Measurements from ENCODE around the gene MAP2K1. TPM values are rescaled to one million over a fixed set of nuclear protein-coding genes. Genes with fewer than 3 reads are reported as not detected.
A peak's percentile ranks its signal among the peaks of the same experiment; 100 is the strongest.
"Not testable (repeated sequence)": the region's sequence is repeated elsewhere in the genome, so short reads cannot be mapped to it uniquely, and the experiment has no call there.

MAP2K1 gene
- total RNA-seq, 1 donor from 2014 or later = 53.6 TPM

GRCh38 chr15:66462627-66463026 lies 75.9 kb downstream of the MAP2K1 start:
- no peaks in the 10 kb centered on the region for H3K36me3 ChIP-seq
- peaks cover 9% of the 10 kb centered on the region for H3K4me1 ChIP-seq
- no peak for TF ChIP-seq CTCF (IDR thresholded peaks at IDR 0.05)
- ATAC-seq = no peak
- H3K4me3 ChIP-seq = no peak overlapping the region
- intact Hi-C loops (cut with DNase I) = no loop called here
- H3K9me3 ChIP-seq = no peaks in the 10 kb centered on the region
- no peaks in the 10 kb centered on the region for H3K27me3 ChIP-seq (ENCODE audit: low read depth)
- no peak for DNase-seq
- no peak overlapping the region for H3K27ac ChIP-seq

GRCh38 chr15:66465294-66465693 lies 78.6 kb downstream of the MAP2K1 start:
- DNase-seq; H3K27ac ChIP-seq; ATAC-seq; H3K36me3 ChIP-seq; H3K27me3 ChIP-seq (ENCODE audit: low read depth); H3K9me3 ChIP-seq; H3K4me3 ChIP-seq; H3K4me1 ChIP-seq; intact Hi-C loops (cut with DNase I): not testable (repeated sequence)

GRCh38 chr15:66467162-66468040 lies 80.7 kb downstream of the MAP2K1 start:
- H3K27me3 ChIP-seq (ENCODE audit: low read depth); ATAC-seq; H3K36me3 ChIP-seq; intact Hi-C loops (cut with DNase I); H3K4me1 ChIP-seq; H3K27ac ChIP-seq; H3K4me3 ChIP-seq; DNase-seq; H3K9me3 ChIP-seq: not testable (repeated sequence)

GRCh38 chr15:66470825-66471224 lies 84.1 kb downstream of the MAP2K1 start:
- not testable (repeated sequence) for H3K4me3 ChIP-seq, H3K9me3 ChIP-seq, ATAC-seq

GRCh38 chr15:66472176-66472999 lies 85.7 kb downstream of the MAP2K1 start:
- intact Hi-C loops (cut with DNase I) = no loop called here
- Histone ChIP-seq H3K9me3 (no peaks in the 10 kb centered on the region), H3K36me3 (peaks cover 5% of the 10 kb centered on the region), H3K4me3 (no peak overlapping the region), H3K4me1 (no peaks in the 10 kb centered on the region), H3K27ac (no peak overlapping the region), H3K27me3 (ENCODE audit: low read depth) (no peaks in the 10 kb centered on the region)
- ATAC-seq (peak; percentile 16 to 35), DNase-seq (no peak)
- no peak for TF ChIP-seq CTCF (IDR thresholded peaks at IDR 0.05)

More at GRCh38 chr15:66470825-66471224, 84.1 kb downstream of the MAP2K1 start:
- intact Hi-C loops (cut with DNase I); H3K36me3 ChIP-seq; H3K27ac ChIP-seq; H3K4me1 ChIP-seq; H3K27me3 ChIP-seq (ENCODE audit: low read depth); DNase-seq: not testable (repeated sequence)

- ATAC-seq (no peak), DNase-seq (no peak)
- Histone ChIP-seq H3K4me1 (no peaks in the 10 kb centered on the region), H3K4me3 (no peak overlapping the region), H3K9me3 (no peaks in the 10 kb centered on the region), H3K36me3 (peaks cover 5% of the 10 kb centered on the region), H3K27me3 (ENCODE audit: low read depth) (no peaks in the 10 kb centered on the region), H3K27ac (no peak overlapping the region)
- intact Hi-C loops (cut with DNase I) = no loop called here
- TF ChIP-seq CTCF (IDR thresholded peaks at IDR 0.05) = no peak
Measured at GRCh38 chr15:66474135-66474534, 87.4 kb downstream of the MAP2K1 start.

GRCh38 chr15:66474963-66475362 lies 88.3 kb downstream of the MAP2K1 start:
- H3K9me3 ChIP-seq = no peaks in the 10 kb centered on the region
- H3K4me1 ChIP-seq = no peaks in the 10 kb centered on the region
- intact Hi-C loops (cut with DNase I) = no loop called here
- no peak overlapping the region for H3K4me3 ChIP-seq
- DNase-seq = no peak
- no peak overlapping the region for H3K27ac ChIP-seq
- TF ChIP-seq CTCF (IDR thresholded peaks at IDR 0.05) = no peak
- H3K36me3 ChIP-seq = peaks cover 5% of the 10 kb centered on the region
- ATAC-seq = no peak
- no peaks in the 10 kb centered on the region for H3K27me3 ChIP-seq (ENCODE audit: low read depth)

Measured in lower lobe of right lung (tissue), 2 donors.